Measurements from ENCODE around the gene HHAT.

DNA sequence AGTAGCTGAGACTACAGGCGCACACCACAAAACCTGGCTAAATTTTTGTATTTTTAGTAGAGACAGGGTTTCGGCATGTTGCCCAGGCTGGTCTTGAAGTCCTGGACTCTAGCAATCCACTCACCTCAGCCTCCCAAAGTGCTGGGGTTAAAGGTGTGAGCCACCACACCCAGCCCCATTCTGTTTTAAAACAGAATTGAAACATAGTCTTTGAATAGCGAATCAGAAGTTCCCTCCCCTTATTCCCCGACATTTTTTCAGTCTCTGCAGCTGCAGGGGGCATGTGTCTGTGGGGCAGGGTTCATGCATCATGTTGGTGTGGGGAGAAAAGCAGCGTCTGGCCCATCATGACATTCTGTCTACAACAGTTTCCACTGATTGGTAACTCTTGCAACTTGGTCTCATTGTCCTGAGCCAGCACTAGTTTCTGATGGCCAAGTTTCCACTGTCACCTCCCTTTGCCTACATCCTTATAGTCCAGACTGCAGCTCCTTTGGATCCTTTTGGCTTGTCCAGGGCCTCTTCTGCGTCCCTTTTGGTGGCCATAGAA is 15.6 kb upstream of the HHAT start:
- TF ChIP-seq, protein P1, sequence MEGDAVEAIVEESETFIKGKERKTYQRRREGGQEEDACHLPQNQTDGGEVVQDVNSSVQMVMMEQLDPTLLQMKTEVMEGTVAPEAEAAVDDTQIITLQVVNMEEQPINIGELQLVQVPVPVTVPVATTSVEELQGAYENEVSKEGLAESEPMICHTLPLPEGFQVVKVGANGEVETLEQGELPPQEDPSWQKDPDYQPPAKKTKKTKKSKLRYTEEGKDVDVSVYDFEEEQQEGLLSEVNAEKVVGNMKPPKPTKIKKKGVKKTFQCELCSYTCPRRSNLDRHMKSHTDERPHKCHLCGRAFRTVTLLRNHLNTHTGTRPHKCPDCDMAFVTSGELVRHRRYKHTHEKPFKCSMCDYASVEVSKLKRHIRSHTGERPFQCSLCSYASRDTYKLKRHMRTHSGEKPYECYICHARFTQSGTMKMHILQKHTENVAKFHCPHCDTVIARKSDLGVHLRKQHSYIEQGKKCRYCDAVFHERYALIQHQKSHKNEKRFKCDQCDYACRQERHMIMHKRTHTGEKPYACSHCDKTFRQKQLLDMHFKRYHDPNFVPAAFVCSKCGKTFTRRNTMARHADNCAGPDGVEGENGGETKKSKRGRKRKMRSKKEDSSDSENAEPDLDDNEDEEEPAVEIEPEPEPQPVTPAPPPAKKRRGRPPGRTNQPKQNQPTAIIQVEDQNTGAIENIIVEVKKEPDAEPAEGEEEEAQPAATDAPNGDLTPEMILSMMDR (conservative IDR thresholded peaks at IDR 0.05; ENCODE audit: low read length) = no peak
- TF ChIP-seq EZH2phosphoT487 (IDR thresholded peaks at IDR 0.05; ENCODE audit: borderline replicate concordance) = no peak

All from Loucy (cell line).